Measurements from ENCODE around the gene KATNAL2. TPM values are rescaled to one million over a fixed set of nuclear protein-coding genes. Genes with fewer than 3 reads are reported as not detected.

Gene KATNAL2
- total RNA-seq, 1 experiment from 2014 or later, result 2.0 TPM

- Histone ChIP-seq H4K20me1 (ENCODE audit: low read length) (no peaks in the 10 kb centered on the region), H3K27ac (ENCODE audit: low read length) (no peak overlapping the region), H3K27me3 (ENCODE audit: low read length) (no peaks in the 10 kb centered on the region), H3K9ac (ENCODE audit: low read length) (no peak overlapping the region), H3K9me2 (replicated peaks; ENCODE audit: low read length) (no peaks in the 10 kb centered on the region), H3K4me2 (ENCODE audit: low read length) (no peak overlapping the region), H3K4me1 (ENCODE audit: insufficient read depth, low read length) (no peaks in the 10 kb centered on the region), H2AFZ (ENCODE audit: low read length) (no peak overlapping the region), H3K36me3 (ENCODE audit: low read depth, low read length) (no peaks in the 10 kb centered on the region; the same call in 1 of the 2 replicates), H3K79me2 (ENCODE audit: low read length) (no peaks in the 10 kb centered on the region), H3K9me3 (ENCODE audit: low read length) (no peaks in the 10 kb centered on the region), H3K4me3 (ENCODE audit: low read length) (no peak overlapping the region), H3F3A (ENCODE audit: low read length, unreplicated experiment) (no peaks in the 10 kb centered on the region)
- ATAC-seq (peak; percentile 87), DNase-seq (peak; percentile 61)
- BruUV-seq (replicated peaks), result no TSS peak
- intact Hi-C loops (cut with micrococcal nuclease), result loop anchor here (1.0 to 5.0 kb wide), 2 partner anchors 105 to 182 kb away; no protein-coding TSS in a partner anchor
- ChIA-PET CTCF (no interaction called here), POLR2A (ENCODE audit: unreplicated experiment) (no interaction called here)
- TF ChIP-seq CTCF (conservative IDR thresholded peaks at IDR 0.05; ENCODE audit: low read depth, low read length), result peak; percentile 63
- no peak for TF ChIP-seq EZH2 (IDR thresholded peaks at IDR 0.05; ENCODE audit: low read length, unreplicated experiment)
- TF ChIP-seq EZH2phosphoT487 (IDR thresholded peaks at IDR 0.05; ENCODE audit: borderline replicate concordance, low read length), result no peak
Observed at GRCh38 chr18:47100212-47100831, 182.9 kb downstream of the KATNAL2 start.

- H3K4me1 ChIP-seq (ENCODE audit: insufficient read depth, low read length), result no peaks in the 10 kb centered on the region
- no peak overlapping the region for H2AFZ ChIP-seq (ENCODE audit: low read length)
- ATAC-seq (no peak), DNase-seq (no peak)
- H3K79me2 ChIP-seq (ENCODE audit: low read length), result no peaks in the 10 kb centered on the region
- no peaks in the 10 kb centered on the region for H3K36me3 ChIP-seq (ENCODE audit: low read depth, low read length)
- H3K4me3 ChIP-seq (ENCODE audit: low read length), result no peak overlapping the region
- POLR2A ChIA-PET (ENCODE audit: unreplicated experiment), result no interaction called here
- no peaks in the 10 kb centered on the region for H3F3A ChIP-seq (ENCODE audit: low read length, unreplicated experiment)
- BruUV-seq (replicated peaks), result no TSS peak
- no peak overlapping the region for H3K4me2 ChIP-seq (ENCODE audit: low read length)
- H3K27ac ChIP-seq (ENCODE audit: low read length), result no peak overlapping the region
- intact Hi-C loops (cut with micrococcal nuclease), result no loop called here
- no peaks in the 10 kb centered on the region for H3K9me2 ChIP-seq (replicated peaks; ENCODE audit: low read length)
- H3K27me3 ChIP-seq (ENCODE audit: low read length), result no peaks in the 10 kb centered on the region
- CTCF ChIA-PET, result no interaction called here
- H3K9ac ChIP-seq (ENCODE audit: low read length), result no peak overlapping the region
- TF ChIP-seq CTCF (conservative IDR thresholded peaks at IDR 0.05; ENCODE audit: low read depth, low read length) (no peak), EZH2 (IDR thresholded peaks at IDR 0.05; ENCODE audit: low read length, unreplicated experiment) (no peak), EZH2phosphoT487 (IDR thresholded peaks at IDR 0.05; ENCODE audit: borderline replicate concordance, low read length) (no peak)
- no peaks in the 10 kb centered on the region for H3K9me3 ChIP-seq (ENCODE audit: low read length)
- H4K20me1 ChIP-seq (ENCODE audit: low read length), result no peaks in the 10 kb centered on the region
Observed at GRCh38 chr18:47108373-47108772, 191.0 kb downstream of the KATNAL2 start.

- H3K4me2 ChIP-seq (ENCODE audit: low read length), result no peak overlapping the region
- H3K27ac ChIP-seq (ENCODE audit: low read length), result no peak overlapping the region
- no peak overlapping the region for H3K9ac ChIP-seq (ENCODE audit: low read length)
- H3K27me3 ChIP-seq (ENCODE audit: low read length), result no peaks in the 10 kb centered on the region
- ATAC-seq (no peak), DNase-seq (no peak)
- intact Hi-C loops (cut with micrococcal nuclease), result no loop called here
- TF ChIP-seq EZH2 (IDR thresholded peaks at IDR 0.05; ENCODE audit: low read length, unreplicated experiment) (no peak), EZH2phosphoT487 (IDR thresholded peaks at IDR 0.05; ENCODE audit: borderline replicate concordance, low read length) (no peak), CTCF (conservative IDR thresholded peaks at IDR 0.05; ENCODE audit: low read depth, low read length) (no peak)
- no TSS peak for BruUV-seq (replicated peaks)
- CTCF ChIA-PET, result no interaction called here
- no peaks in the 10 kb centered on the region for H3K9me3 ChIP-seq (ENCODE audit: low read length)
- H3K4me1 ChIP-seq (ENCODE audit: insufficient read depth, low read length), result no peaks in the 10 kb centered on the region
- POLR2A ChIA-PET (ENCODE audit: unreplicated experiment), result no interaction called here
- no peak overlapping the region for H3K4me3 ChIP-seq (ENCODE audit: low read length)
- H3K79me2 ChIP-seq (ENCODE audit: low read length), result no peaks in the 10 kb centered on the region
- no peaks in the 10 kb centered on the region for H3K9me2 ChIP-seq (replicated peaks; ENCODE audit: low read length)
- H3K36me3 ChIP-seq (ENCODE audit: low read depth, low read length), result no peaks in the 10 kb centered on the region
- no peak overlapping the region for H2AFZ ChIP-seq (ENCODE audit: low read length)
- H4K20me1 ChIP-seq (ENCODE audit: low read length), result no peaks in the 10 kb centered on the region
- no peaks in the 10 kb centered on the region for H3F3A ChIP-seq (ENCODE audit: low read length, unreplicated experiment)
Observed at GRCh38 chr18:47108998-47109405, 191.6 kb downstream of the KATNAL2 start.

Data from PC-3 (cell line).